Measurements from ENCODE around the gene FOXN4. TPM values are rescaled to one million over a fixed set of nuclear protein-coding genes. Genes with fewer than 3 reads are reported as not detected.

FOXN4 gene
- total RNA-seq, 2 donors from 2014 or later = not detected

DNA sequence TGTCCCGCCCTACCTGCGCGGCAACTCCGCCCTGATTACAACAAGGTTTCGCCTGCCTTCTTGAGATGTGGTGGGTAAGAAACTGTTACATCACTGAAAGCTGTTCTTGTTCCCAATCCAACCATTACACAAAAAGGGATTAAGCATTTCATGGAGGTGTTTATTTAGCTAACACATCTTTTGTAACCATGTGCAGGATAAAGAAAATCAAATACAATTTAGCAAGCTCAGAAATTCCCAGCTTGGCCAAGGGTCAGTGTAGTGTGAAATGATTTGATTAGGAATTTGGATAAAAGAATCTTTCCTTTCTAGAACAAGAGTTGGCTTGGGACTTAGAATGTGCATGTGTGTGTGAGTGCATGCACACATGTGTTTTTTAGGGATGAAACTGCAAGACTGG lies 6.3 kb downstream of the FOXN4 start:
- Histone ChIP-seq H3K4me1 (no peaks in the 10 kb centered on the region), H3K9ac (ENCODE audit: low read depth in 2 of 2, low read length in 2 of 2) (no peak overlapping the region), H3K36me3 (no peaks in the 10 kb centered on the region), H3K27ac (no peak overlapping the region), H3K27me3 (peaks cover 17% of the 10 kb centered on the region), H3K9me3 (no peaks in the 10 kb centered on the region), H3K4me3 (no peak overlapping the region)
- intact Hi-C loops (cut with DNase I) = no loop called here
- DNase-seq = no peak
- TF ChIP-seq CTCF (IDR thresholded peaks at IDR 0.05) = no peak

DNA sequence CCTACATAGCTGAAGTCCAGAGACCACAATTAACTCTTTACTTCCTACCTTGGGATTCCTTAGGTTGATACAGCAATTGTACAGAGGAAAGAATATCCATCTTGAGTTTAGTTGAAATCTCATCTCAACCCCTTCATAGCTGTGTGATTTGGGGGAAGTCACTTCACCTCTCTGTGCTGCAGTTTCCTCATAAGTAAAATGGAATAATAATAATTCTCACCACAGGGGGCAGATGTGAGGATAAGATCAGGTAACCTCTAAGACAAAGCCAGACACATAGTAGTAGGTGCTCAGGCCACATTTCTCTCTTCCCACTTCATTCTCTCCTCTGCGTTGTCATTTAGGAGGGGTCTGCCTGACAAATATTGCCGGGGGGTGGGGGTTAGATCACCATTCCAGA lies 6.7 kb downstream of the FOXN4 start:
- H3K36me3 ChIP-seq = no peaks in the 10 kb centered on the region
- TF ChIP-seq CTCF (IDR thresholded peaks at IDR 0.05) = no peak
- peaks cover 12% of the 10 kb centered on the region for H3K27me3 ChIP-seq
- no peak overlapping the region for H3K4me3 ChIP-seq
- no peak overlapping the region for H3K9ac ChIP-seq (ENCODE audit: low read depth in 2 of 2, low read length in 2 of 2)
- DNase-seq = no peak
- intact Hi-C loops (cut with DNase I) = no loop called here
- H3K27ac ChIP-seq = no peak overlapping the region
- H3K9me3 ChIP-seq = no peaks in the 10 kb centered on the region
- no peaks in the 10 kb centered on the region for H3K4me1 ChIP-seq

- H3K36me3 ChIP-seq = no peaks in the 10 kb centered on the region
- H3K9me3 ChIP-seq = no peaks in the 10 kb centered on the region
- intact Hi-C loops (cut with DNase I) = no loop called here
- peaks cover 6% of the 10 kb centered on the region for H3K27me3 ChIP-seq
- no peak overlapping the region for H3K9ac ChIP-seq (ENCODE audit: low read depth in 2 of 2, low read length in 2 of 2)
- no peak for DNase-seq
- no peak overlapping the region for H3K4me3 ChIP-seq
- no peaks in the 10 kb centered on the region for H3K4me1 ChIP-seq
- no peak overlapping the region for H3K27ac ChIP-seq
- no peak for TF ChIP-seq CTCF (IDR thresholded peaks at IDR 0.05)
Observed at GRCh38 chr12:109301643-109302168, 7.4 kb downstream of the FOXN4 start.

DNA sequence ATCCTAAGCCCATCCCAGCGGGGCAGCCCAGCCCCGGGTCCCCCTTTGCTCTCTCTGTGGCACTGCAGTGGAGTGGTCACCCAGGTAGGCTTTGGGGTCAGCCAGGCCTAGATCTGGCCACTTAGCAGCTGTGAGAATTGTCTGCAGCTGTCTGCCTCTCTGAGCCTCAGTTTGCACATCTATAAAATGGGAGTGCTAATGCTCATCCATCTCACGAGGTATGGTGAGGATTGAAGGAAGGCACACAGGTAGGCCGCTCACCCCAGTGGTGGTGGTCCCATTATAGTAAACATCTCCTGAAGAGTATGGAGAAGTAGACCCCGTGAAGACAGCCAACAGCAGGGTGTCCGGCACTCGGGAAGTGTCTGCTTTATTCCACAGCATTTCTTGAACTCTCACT lies 9.2 kb downstream of the FOXN4 start:
- Histone ChIP-seq H3K9ac (ENCODE audit: low read depth in 2 of 2, low read length in 2 of 2) (no peak overlapping the region), H3K27me3 (no peaks in the 10 kb centered on the region), H3K36me3 (no peaks in the 10 kb centered on the region), H3K4me3 (no peak overlapping the region), H3K9me3 (no peaks in the 10 kb centered on the region), H3K27ac (no peak overlapping the region), H3K4me1 (no peaks in the 10 kb centered on the region)
- no peak for TF ChIP-seq CTCF (IDR thresholded peaks at IDR 0.05)
- DNase-seq = no peak
- intact Hi-C loops (cut with DNase I) = no loop called here

GRCh38 chr12:109296431-109296830 lies 12.7 kb downstream of the FOXN4 start:
- H3K4me1 ChIP-seq = peaks cover 4% of the 10 kb centered on the region
- intact Hi-C loops (cut with DNase I) = no loop called here
- H3K36me3 ChIP-seq = no peaks in the 10 kb centered on the region
- no peak for DNase-seq
- H3K27ac ChIP-seq = no peak overlapping the region
- no peak overlapping the region for H3K9ac ChIP-seq (ENCODE audit: low read depth in 2 of 2, low read length in 2 of 2)
- no peaks in the 10 kb centered on the region for H3K9me3 ChIP-seq
- no peak for TF ChIP-seq CTCF (IDR thresholded peaks at IDR 0.05)
- H3K4me3 ChIP-seq = no peak overlapping the region
- H3K27me3 ChIP-seq = no peaks in the 10 kb centered on the region
